ENCODE data around the gene NKAIN4. TPM values are rescaled to one million over a fixed set of nuclear protein-coding genes. Genes with fewer than 3 reads are reported as not detected.

Gene NKAIN4
- total RNA-seq, 1 donor from 2014 or later: 3.0 TPM

- H3K9me3 Mint-ChIP-seq (ENCODE audit: low read depth): peaks cover 8% of the 10 kb centered on the region
- no peaks in the 10 kb centered on the region for H3K4me1 Mint-ChIP-seq (ENCODE audit: low read depth)
- no peak overlapping the region for H3K27ac Mint-ChIP-seq (ENCODE audit: unreplicated experiment)
- no peak for TF ChIP-seq CTCF (IDR thresholded peaks at IDR 0.05)
- H3K36me3 Mint-ChIP-seq (ENCODE audit: low read depth): peaks cover 5% of the 10 kb centered on the region
- H3K27me3 Mint-ChIP-seq (ENCODE audit: low read depth): peaks cover 21% of the 10 kb centered on the region
- DNase-seq (ENCODE audit: low spot score): no peak
- H3K4me3 Mint-ChIP-seq (ENCODE audit: unreplicated experiment): no peak overlapping the region
Observed at GRCh38 chr20:63297371-63297781, 43.1 kb upstream of the NKAIN4 start.

GRCh38 chr20:63296531-63297299, 42.5 kb upstream of the NKAIN4 start:
- peaks cover 4% of the 10 kb centered on the region for H3K9me3 Mint-ChIP-seq (ENCODE audit: low read depth)
- no peak overlapping the region for H3K4me3 Mint-ChIP-seq (ENCODE audit: unreplicated experiment)
- H3K27ac Mint-ChIP-seq (ENCODE audit: unreplicated experiment): no peak overlapping the region
- no peaks in the 10 kb centered on the region for H3K4me1 Mint-ChIP-seq (ENCODE audit: low read depth)
- H3K36me3 Mint-ChIP-seq (ENCODE audit: low read depth): peaks cover 5% of the 10 kb centered on the region
- H3K27me3 Mint-ChIP-seq (ENCODE audit: low read depth): peaks cover 19% of the 10 kb centered on the region
- no peak for TF ChIP-seq CTCF (IDR thresholded peaks at IDR 0.05)
- DNase-seq (ENCODE audit: low spot score): no peak

GRCh38 chr20:63295846-63296245, 41.6 kb upstream of the NKAIN4 start:
- H3K36me3 Mint-ChIP-seq (ENCODE audit: low read depth): peaks cover under 1% of the 10 kb centered on the region

GRCh38 chr20:63295422-63295821, 41.2 kb upstream of the NKAIN4 start:
- Mint-ChIP-seq H3K27me3 (ENCODE audit: low read depth) (peaks cover 12% of the 10 kb centered on the region), H3K36me3 (ENCODE audit: low read depth) (no peaks in the 10 kb centered on the region), H3K4me1 (ENCODE audit: low read depth) (no peaks in the 10 kb centered on the region), H3K4me3 (ENCODE audit: unreplicated experiment) (no peak overlapping the region), H3K27ac (ENCODE audit: unreplicated experiment) (no peak overlapping the region), H3K9me3 (ENCODE audit: low read depth) (no peaks in the 10 kb centered on the region)
- TF ChIP-seq CTCF (IDR thresholded peaks at IDR 0.05): peak; percentile 43
- no peak for DNase-seq (ENCODE audit: low spot score)

More at GRCh38 chr20:63295846-63296245, 41.6 kb upstream of the NKAIN4 start:
- H3K4me1 Mint-ChIP-seq (ENCODE audit: low read depth): no peaks in the 10 kb centered on the region
- peaks cover 14% of the 10 kb centered on the region for H3K27me3 Mint-ChIP-seq (ENCODE audit: low read depth)
- TF ChIP-seq CTCF (IDR thresholded peaks at IDR 0.05): no peak
- H3K9me3 Mint-ChIP-seq (ENCODE audit: low read depth): no peaks in the 10 kb centered on the region
- no peak overlapping the region for H3K27ac Mint-ChIP-seq (ENCODE audit: unreplicated experiment)
- H3K4me3 Mint-ChIP-seq (ENCODE audit: unreplicated experiment): no peak overlapping the region
- DNase-seq (ENCODE audit: low spot score): no peak

- no peak for DNase-seq (ENCODE audit: low spot score)
- Mint-ChIP-seq H3K36me3 (ENCODE audit: low read depth) (no peaks in the 10 kb centered on the region), H3K4me1 (ENCODE audit: low read depth) (no peaks in the 10 kb centered on the region), H3K27me3 (ENCODE audit: low read depth) (peaks cover 8% of the 10 kb centered on the region), H3K9me3 (ENCODE audit: low read depth) (no peaks in the 10 kb centered on the region), H3K4me3 (ENCODE audit: unreplicated experiment) (no peak overlapping the region), H3K27ac (ENCODE audit: unreplicated experiment) (no peak overlapping the region)
- TF ChIP-seq CTCF (IDR thresholded peaks at IDR 0.05): no peak
Observed at GRCh38 chr20:63295018-63295417, 40.8 kb upstream of the NKAIN4 start.

Measured in chondrocyte (in vitro differentiated cells).